SK-N-SH treated with all-trans-retinoic acid at 6 μM for 48 hours (cell line): ENCODE data around the gene MAGEC1.

ENCODE experiments used
- ATAC-seq: fragments of 200-7000 bp; cut with Tn5 transposase; 3 replicates; pipeline ENCODE4 v1.9.1; 2020; ENCODE audit warnings: mild to moderate bottlenecking, moderate library complexity
- ARNTL ChIP-seq: fragments of 450-650 bp; formaldehyde crosslinking; IDR thresholded peaks from 2 replicates; pipeline ENCODE4 v1.5.0; 2020; ENCODE audit warnings: low read depth, mild to moderate bottlenecking, moderate library complexity, borderline replicate concordance
- BACH2 ChIP-seq: fragments of 250-450 bp; sonication (Bioruptor Pico); IDR thresholded peaks from 2 replicates; pipeline ENCODE4 v1.9.0; 2021; ENCODE audit warnings: mild to moderate bottlenecking, borderline replicate concordance
- CSDC2 ChIP-seq: fragments of 250-450 bp; sonication (Bioruptor Pico); IDR thresholded peaks from 2 replicates; pipeline ENCODE4 v1.5.0; 2020; ENCODE audit warnings: mild to moderate bottlenecking, moderate library complexity
- ESRRG ChIP-seq: fragments of 250-450 bp; sonication (Bioruptor Pico); IDR thresholded peaks from 2 replicates; pipeline ENCODE4 v1.6.1; 2021; ENCODE audit warnings: mild to moderate bottlenecking
- GLIS3 ChIP-seq: fragments of 250-450 bp; sonication (Bioruptor Pico); IDR thresholded peaks from 2 replicates; pipeline ENCODE4 v1.5.0; 2020; ENCODE audit warnings: mild to moderate bottlenecking, moderate library complexity
- ISL1 ChIP-seq: fragments of 250-450 bp; sonication (Bioruptor Pico); IDR thresholded peaks from 2 replicates; pipeline ENCODE4 v2.1.2; 2022; ENCODE audit warnings: mild to moderate bottlenecking, moderate library complexity
- RARB ChIP-seq: fragments of 250-450 bp; sonication (Bioruptor Pico); IDR thresholded peaks from 2 replicates; pipeline ENCODE4 v1.8.0; 2021; ENCODE audit warnings: mild to moderate bottlenecking, moderate library complexity
- SNAI2 ChIP-seq: fragments of 250-450 bp; sonication (Bioruptor Pico); IDR thresholded peaks from 2 replicates; pipeline ENCODE4 v1.5.0; 2020; ENCODE audit warnings: mild to moderate bottlenecking, moderate library complexity
- TCF4 ChIP-seq: fragments of 250-450 bp; sonication (Bioruptor Pico); IDR thresholded peaks from 2 replicates; pipeline ENCODE4 v1.8.0; 2021; ENCODE audit warnings: mild to moderate bottlenecking, moderate library complexity, borderline replicate concordance
- ZFP3 ChIP-seq: fragments of 250-450 bp; sonication (Bioruptor Pico); IDR thresholded peaks from 2 replicates; pipeline ENCODE4 v1.5.0; 2020; ENCODE audit warnings: mild to moderate bottlenecking, moderate library complexity
- ZFP30 ChIP-seq: fragments of 450-650 bp; formaldehyde crosslinking; IDR thresholded peaks from 2 replicates; pipeline ENCODE4 v1.5.0; 2022; ENCODE audit warnings: mild to moderate bottlenecking, moderate library complexity
- ZNF70 ChIP-seq: fragments of 450-650 bp; formaldehyde crosslinking; IDR thresholded peaks from 2 replicates; pipeline ENCODE4 v1.5.0; 2020; ENCODE audit warnings: mild to moderate bottlenecking, moderate library complexity
- ZNF8 ChIP-seq: fragments of 450-650 bp; formaldehyde crosslinking; IDR thresholded peaks from 2 replicates; pipeline ENCODE4 v1.5.0; 2020; ENCODE audit warnings: mild to moderate bottlenecking, moderate library complexity
- TF ChIP-seq, protein P1 (sequence below): fragments of 250-450 bp; sonication (Bioruptor Pico); IDR thresholded peaks from 2 replicates; pipeline ENCODE4 v1.5.1; 2021; ENCODE audit warnings: mild to moderate bottlenecking, moderate library complexity
- TF ChIP-seq, protein P2 (sequence below): fragments of 250-450 bp; sonication (Bioruptor Pico); IDR thresholded peaks from 2 replicates; pipeline ENCODE4 v1.8.0; 2020; ENCODE audit warnings: mild to moderate bottlenecking, moderate library complexity, borderline replicate concordance
- TF ChIP-seq, protein P3 (sequence below): fragments of 250-450 bp; sonication (Bioruptor Pico); IDR thresholded peaks from 2 replicates; pipeline ENCODE4 v1.5.0; 2020; ENCODE audit warnings: mild to moderate bottlenecking, moderate library complexity
- TF ChIP-seq, protein P4 (sequence below): fragments of 250-450 bp; sonication (Bioruptor Pico); IDR thresholded peaks from 2 replicates; pipeline ENCODE4 v1.8.0; 2021; ENCODE audit warnings: low read depth, mild to moderate bottlenecking, moderate library complexity, borderline replicate concordance

Gene MAGEC1

DNA sequence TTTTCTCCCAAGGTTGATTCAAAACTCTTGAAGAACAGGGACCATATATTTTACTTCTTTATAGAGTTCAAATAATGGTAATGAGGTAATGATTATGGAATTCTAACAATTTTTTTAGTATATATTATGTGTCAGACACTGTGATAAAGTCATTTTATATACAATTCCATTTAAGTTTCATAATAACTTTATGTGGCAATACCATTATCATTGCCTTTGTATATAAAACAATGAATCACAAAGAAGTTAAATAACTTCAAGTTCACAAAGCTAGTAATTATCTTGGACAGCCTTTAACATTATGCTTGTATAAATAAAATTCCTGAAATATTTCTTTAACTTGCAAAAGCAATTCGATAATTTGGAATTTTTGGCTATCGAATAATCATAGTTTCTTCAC is 20.6 kb downstream of the MAGEC1 start:
- TF ChIP-seq, protein P1, sequence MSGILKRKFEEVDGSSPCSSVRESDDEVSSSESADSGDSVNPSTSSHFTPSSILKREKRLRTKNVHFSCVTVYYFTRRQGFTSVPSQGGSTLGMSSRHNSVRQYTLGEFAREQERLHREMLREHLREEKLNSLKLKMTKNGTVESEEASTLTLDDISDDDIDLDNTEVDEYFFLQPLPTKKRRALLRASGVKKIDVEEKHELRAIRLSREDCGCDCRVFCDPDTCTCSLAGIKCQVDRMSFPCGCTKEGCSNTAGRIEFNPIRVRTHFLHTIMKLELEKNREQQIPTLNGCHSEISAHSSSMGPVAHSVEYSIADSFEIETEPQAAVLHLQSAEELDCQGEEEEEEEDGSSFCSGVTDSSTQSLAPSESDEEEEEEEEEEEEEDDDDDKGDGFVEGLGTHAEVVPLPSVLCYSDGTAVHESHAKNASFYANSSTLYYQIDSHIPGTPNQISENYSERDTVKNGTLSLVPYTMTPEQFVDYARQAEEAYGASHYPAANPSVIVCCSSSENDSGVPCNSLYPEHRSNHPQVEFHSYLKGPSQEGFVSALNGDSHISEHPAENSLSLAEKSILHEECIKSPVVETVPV (CRISPR knock-in tag) = no peak
- TF ChIP-seq, protein P2, sequence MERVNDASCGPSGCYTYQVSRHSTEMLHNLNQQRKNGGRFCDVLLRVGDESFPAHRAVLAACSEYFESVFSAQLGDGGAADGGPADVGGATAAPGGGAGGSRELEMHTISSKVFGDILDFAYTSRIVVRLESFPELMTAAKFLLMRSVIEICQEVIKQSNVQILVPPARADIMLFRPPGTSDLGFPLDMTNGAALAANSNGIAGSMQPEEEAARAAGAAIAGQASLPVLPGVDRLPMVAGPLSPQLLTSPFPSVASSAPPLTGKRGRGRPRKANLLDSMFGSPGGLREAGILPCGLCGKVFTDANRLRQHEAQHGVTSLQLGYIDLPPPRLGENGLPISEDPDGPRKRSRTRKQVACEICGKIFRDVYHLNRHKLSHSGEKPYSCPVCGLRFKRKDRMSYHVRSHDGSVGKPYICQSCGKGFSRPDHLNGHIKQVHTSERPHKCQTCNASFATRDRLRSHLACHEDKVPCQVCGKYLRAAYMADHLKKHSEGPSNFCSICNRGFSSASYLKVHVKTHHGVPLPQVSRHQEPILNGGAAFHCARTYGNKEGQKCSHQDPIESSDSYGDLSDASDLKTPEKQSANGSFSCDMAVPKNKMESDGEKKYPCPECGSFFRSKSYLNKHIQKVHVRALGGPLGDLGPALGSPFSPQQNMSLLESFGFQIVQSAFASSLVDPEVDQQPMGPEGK (CRISPR knock-in tag) = no peak
- TF ChIP-seq GLIS3 (CRISPR knock-in tag) (no peak), SNAI2 (CRISPR knock-in tag) (no peak), ZNF8 (no peak), TCF4 (CRISPR knock-in tag) (no peak), ZFP30 (CRISPR knock-in tag) (no peak), ZFP3 (no peak), ARNTL (CRISPR knock-in tag) (no peak), ZNF70 (CRISPR knock-in tag) (no peak), RARB (CRISPR knock-in tag) (no peak)
- TF ChIP-seq, protein P3, sequence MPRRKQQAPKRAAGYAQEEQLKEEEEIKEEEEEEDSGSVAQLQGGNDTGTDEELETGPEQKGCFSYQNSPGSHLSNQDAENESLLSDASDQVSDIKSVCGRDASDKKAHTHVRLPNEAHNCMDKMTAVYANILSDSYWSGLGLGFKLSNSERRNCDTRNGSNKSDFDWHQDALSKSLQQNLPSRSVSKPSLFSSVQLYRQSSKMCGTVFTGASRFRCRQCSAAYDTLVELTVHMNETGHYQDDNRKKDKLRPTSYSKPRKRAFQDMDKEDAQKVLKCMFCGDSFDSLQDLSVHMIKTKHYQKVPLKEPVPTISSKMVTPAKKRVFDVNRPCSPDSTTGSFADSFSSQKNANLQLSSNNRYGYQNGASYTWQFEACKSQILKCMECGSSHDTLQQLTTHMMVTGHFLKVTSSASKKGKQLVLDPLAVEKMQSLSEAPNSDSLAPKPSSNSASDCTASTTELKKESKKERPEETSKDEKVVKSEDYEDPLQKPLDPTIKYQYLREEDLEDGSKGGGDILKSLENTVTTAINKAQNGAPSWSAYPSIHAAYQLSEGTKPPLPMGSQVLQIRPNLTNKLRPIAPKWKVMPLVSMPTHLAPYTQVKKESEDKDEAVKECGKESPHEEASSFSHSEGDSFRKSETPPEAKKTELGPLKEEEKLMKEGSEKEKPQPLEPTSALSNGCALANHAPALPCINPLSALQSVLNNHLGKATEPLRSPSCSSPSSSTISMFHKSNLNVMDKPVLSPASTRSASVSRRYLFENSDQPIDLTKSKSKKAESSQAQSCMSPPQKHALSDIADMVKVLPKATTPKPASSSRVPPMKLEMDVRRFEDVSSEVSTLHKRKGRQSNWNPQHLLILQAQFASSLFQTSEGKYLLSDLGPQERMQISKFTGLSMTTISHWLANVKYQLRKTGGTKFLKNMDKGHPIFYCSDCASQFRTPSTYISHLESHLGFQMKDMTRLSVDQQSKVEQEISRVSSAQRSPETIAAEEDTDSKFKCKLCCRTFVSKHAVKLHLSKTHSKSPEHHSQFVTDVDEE (CRISPR knock-in tag) = no peak
- TF ChIP-seq, protein P4, sequence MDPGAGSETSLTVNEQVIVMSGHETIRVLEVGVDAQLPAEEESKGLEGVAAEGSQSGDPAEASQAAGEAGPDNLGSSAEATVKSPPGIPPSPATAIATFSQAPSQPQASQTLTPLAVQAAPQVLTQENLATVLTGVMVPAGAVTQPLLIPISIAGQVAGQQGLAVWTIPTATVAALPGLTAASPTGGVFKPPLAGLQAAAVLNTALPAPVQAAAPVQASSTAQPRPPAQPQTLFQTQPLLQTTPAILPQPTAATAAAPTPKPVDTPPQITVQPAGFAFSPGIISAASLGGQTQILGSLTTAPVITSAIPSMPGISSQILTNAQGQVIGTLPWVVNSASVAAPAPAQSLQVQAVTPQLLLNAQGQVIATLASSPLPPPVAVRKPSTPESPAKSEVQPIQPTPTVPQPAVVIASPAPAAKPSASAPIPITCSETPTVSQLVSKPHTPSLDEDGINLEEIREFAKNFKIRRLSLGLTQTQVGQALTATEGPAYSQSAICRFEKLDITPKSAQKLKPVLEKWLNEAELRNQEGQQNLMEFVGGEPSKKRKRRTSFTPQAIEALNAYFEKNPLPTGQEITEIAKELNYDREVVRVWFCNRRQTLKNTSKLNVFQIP (CRISPR knock-in tag) = no peak
- TF ChIP-seq, all 23 proteins: peak for 0
- ATAC-seq = no peak

DNA sequence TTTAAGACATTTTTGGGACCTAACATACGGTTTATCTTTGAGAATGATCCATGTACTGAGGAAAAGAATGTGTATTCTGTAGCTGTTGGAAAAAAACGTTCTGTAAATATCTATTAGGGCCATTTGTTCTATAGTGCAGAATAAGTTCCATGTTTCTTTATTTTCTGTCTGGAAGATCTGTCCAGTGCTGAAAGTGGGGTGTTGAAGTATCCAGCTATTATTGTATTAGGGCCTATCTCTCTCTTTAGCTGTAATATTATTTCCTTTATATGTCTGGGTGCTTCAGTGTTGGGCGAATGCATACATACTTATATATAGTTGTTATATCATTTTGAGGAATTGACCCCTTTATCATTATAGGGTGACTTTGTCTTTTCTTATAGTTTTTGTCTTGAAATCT is 24.7 kb downstream of the MAGEC1 start:
- no peak for ATAC-seq
- TF ChIP-seq ZNF8 = no peak
- TF ChIP-seq, protein P4 (CRISPR knock-in tag) = no peak
- TF ChIP-seq CSDC2 (CRISPR knock-in tag) = no peak
- TF ChIP-seq ISL1 = no peak
- TF ChIP-seq, protein P1 (CRISPR knock-in tag) = no peak
- TF ChIP-seq ESRRG (CRISPR knock-in tag) = no peak
- TF ChIP-seq SNAI2 (CRISPR knock-in tag) = no peak
- TF ChIP-seq BACH2 (CRISPR knock-in tag) = no peak
- TF ChIP-seq, protein P2 (CRISPR knock-in tag) = no peak
